Erythroblast (primary cell): ENCODE measurements around the gene NUP153.

Source experiments
- GATA1 ChIP-seq: IDR thresholded peaks from 2 replicates; pipeline ENCODE4 v1.6.1; 2011; ENCODE audit warnings: low read depth, mild to moderate bottlenecking, control low read depth, low read length, moderate library complexity
- POLR2A ChIP-seq: IDR thresholded peaks from 2 replicates; pipeline ENCODE4 v1.6.1; 2011; ENCODE audit warnings: mild to moderate bottlenecking, low read length

DNA sequence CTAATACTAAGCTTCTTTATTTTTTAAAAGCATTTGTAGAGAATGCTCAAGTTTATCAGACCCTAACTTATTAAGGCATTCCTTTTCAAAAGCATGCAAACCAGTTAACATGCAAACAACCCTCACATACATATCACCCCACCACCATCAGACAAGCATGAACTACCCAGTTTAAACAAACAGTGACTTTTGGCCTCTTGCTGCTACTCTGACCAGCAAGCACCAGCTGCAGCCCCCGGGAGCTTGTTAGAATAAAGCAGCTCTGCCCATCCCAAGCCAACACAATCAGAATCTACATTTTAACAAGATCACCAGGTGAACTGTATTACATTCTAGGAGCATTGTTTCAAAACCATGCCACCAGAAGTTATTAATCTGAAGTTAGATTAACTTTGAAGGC, 5.9 kb upstream of the NUP153 start:
- TF ChIP-seq POLR2A: no peak
- no peak for TF ChIP-seq GATA1
